ENCODE results near the gene PLA2G12A. TPM values are rescaled to one million over a fixed set of nuclear protein-coding genes. Genes with fewer than 3 reads are reported as not detected.

PLA2G12A gene
- total RNA-seq, 1 experiment from 2014 or later = 30.7 TPM

- DNase-seq (ENCODE audit: low spot score) = peak; percentile 58
Measured at GRCh38 chr4:109729117-109729717, 653 bp downstream of the PLA2G12A start.

DNA sequence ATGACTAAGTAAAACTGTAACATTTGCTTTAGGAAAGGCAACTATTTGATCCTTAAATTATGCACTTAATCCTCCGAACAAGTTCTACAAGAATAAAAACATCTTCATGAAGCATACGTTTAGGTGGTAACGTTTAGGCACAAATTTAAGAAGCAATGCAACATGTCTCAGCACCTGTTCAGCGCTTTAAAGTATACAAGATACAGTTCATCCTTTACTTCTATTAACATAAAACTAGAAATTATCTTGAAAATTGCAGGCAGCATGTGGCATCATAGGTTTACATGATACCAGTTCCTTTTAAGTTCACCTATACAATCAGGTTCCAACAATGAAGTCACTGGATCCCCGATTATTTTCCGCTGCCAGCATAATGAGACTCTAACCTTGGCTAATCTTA is 1.5 kb downstream of the PLA2G12A start:
- peak; percentile 38 for DNase-seq (ENCODE audit: low spot score)

DNA sequence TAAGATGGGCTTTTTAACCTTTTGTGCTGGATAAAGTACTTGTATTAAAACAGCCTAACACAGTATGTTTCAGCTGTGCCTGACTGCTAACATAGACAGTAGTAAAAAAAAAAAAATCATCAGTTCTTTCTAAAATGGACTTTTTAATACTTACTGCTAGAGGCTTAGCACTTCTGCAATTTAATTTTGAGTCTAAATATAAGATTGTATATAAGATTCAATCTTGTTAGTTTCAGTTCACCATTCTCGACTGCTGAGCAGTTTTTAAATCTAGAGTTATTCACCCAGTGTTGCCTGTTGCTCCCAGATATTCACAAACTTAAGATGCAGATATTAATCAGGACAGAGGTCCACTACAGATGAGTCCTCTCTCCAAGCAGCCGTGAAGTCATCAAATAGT is 6.8 kb downstream of the PLA2G12A start:
- no peak for DNase-seq (ENCODE audit: low spot score)

DNA sequence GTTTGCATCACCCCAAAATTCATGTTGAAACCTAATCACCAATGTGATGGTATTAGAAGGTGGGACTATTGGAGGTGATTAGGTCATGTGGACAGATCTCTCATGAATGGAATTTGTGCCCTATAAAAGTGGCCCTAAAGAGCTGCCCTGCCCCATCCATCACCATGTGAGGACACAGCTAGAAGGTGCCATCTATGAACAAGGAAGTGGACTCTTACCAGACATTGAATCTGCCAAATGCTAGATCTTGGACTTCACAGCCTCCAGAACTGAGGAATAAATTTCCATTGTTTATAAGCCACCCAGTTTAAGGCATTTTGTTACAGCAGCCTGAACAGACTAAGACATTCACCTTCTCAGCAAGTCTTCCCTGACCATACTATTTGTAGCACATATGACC is 7.5 kb downstream of the PLA2G12A start:
- no peak for DNase-seq (ENCODE audit: low spot score)

GRCh38 chr4:109721033-109721432 is 8.8 kb downstream of the PLA2G12A start:
- no peak for DNase-seq (ENCODE audit: low spot score)

- no peak for DNase-seq (ENCODE audit: low spot score)
Measured at GRCh38 chr4:109719604-109720003, 10.3 kb downstream of the PLA2G12A start.

- DNase-seq (ENCODE audit: low spot score) = no peak
Measured at GRCh38 chr4:109718759-109719158, 11.1 kb downstream of the PLA2G12A start.

DNA sequence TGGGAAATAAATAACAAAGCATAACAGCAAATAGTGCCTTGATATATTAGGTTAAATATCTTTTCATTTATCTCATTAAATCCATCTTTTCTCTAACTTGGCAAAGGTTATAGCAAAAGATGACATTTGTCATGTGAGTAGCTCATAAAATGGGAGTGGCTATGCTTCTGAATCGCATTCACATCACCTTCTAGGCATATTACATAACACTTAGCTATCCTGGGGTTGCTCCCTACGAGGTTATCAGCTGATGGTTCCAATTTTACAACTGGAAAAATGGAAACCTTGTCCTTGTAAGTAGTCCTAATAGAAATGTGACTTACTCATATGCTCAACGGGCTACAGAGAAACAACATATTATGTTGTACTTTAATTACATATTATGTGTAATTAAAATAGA is 16.4 kb downstream of the PLA2G12A start:
- DNase-seq (ENCODE audit: low spot score) = no peak

DNA sequence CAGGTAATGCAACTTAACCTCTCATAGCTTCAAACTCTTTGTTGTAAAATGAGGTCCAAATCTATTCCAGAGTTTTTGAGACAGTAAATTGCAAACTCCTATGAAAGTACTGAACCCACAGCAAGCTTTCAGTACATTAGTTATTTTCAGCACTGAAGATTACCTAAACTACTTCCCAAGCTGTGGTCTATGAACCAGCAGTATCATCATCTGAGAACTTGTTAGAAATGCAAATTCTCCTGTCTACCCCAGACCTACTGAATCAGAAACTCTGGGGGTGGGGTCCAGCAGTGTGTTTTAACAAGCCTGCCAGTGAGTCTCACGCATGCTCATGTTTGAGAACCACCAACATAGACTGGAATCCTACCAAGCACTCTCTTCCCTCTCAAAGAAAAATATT is 20.9 kb downstream of the PLA2G12A start:
- no peak for DNase-seq (ENCODE audit: low spot score)

GRCh38 chr4:109708435-109708834 is 21.4 kb downstream of the PLA2G12A start:
- no peak for DNase-seq (ENCODE audit: low spot score)

- DNase-seq (ENCODE audit: low spot score) = peak; percentile 52
Measured at GRCh38 chr4:109703664-109704361, 26.1 kb downstream of the PLA2G12A start.

DNA sequence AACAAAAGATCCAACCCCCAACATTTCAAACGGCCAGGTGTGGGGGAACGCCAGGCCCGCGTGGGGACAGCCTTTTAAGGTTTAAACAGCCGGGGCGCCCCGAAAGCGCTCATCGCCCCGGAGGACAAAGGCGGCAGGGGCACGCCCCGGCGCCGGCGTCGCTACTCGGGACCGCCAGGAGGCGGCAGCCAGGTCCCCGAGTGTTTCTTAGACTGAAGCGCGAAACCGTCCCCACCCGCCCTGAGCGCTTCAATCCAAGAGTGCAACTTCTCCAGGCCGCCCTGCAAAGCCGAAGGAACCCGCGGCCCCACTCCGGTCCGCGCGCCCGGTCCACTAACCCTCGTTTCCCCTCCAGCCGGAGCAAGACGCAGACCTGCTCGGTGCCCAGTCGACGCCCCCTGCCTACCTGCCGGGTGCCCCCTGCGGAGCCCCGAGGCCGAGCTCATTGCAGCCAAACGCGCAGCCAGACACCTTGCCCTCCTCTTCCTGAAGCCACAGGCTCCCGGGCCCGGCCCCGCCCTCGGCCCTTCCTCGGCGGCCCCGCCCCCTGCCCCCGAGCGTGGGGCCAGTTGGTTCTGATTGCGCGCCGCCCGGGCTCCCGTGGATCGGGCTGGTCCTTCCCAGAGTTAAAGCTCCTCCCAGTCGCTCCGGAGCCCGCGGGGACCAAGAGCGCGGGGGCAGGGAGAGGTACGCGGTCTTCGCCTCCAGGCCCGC is 26.8 kb downstream of the PLA2G12A start, which contains the start of gene CASP6:
Gene CASP6, minus strand, starts transcription at position 496 of the 714 bp plus-strand sequence. Its CDS starts 50 bp downstream, at position 446.
- peak; percentile 87 for DNase-seq (ENCODE audit: low spot score)

- peak; percentile 24 for DNase-seq (ENCODE audit: low spot score)
Measured at GRCh38 chr4:109701566-109702410, 28.1 kb downstream of the PLA2G12A start.

DNA sequence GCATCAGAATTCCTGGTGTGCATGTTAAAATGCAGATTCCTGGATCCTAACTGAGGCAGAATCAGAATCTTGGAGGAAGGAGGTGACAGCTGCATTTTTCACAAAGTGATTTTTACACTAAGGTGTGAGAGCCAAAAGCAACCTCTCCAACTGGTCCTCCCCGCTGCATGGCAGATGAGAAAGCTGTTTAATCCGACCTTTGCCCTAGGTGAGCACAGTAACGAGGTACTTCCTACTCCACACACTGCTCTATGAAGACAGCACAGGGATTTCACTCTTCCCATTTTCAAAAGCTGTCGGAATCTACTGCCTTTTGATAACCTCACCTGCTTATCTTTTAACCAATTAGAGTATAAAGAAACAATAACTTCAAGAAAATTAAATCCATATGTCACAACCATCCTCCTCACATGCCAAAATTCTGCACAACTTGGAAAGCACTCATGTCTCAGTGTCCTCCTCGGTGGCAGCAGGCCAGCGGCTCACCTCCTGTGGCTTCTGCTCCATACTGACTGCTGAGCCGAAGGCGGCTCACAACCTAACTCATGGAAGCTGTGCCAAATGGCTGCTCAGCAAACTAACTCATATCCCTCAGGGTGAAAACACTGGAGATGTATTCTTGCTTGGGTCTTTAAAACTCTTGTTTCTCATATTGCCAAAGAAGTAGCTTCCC is 30.2 kb downstream of the PLA2G12A start:
- no peak for DNase-seq (ENCODE audit: low spot score)

GRCh38 chr4:109698656-109699055 is 31.2 kb downstream of the PLA2G12A start:
- no peak for DNase-seq (ENCODE audit: low spot score)

GRCh38 chr4:109691411-109691920 is 38.4 kb downstream of the PLA2G12A start:
- DNase-seq (ENCODE audit: low spot score) = no peak

DNA sequence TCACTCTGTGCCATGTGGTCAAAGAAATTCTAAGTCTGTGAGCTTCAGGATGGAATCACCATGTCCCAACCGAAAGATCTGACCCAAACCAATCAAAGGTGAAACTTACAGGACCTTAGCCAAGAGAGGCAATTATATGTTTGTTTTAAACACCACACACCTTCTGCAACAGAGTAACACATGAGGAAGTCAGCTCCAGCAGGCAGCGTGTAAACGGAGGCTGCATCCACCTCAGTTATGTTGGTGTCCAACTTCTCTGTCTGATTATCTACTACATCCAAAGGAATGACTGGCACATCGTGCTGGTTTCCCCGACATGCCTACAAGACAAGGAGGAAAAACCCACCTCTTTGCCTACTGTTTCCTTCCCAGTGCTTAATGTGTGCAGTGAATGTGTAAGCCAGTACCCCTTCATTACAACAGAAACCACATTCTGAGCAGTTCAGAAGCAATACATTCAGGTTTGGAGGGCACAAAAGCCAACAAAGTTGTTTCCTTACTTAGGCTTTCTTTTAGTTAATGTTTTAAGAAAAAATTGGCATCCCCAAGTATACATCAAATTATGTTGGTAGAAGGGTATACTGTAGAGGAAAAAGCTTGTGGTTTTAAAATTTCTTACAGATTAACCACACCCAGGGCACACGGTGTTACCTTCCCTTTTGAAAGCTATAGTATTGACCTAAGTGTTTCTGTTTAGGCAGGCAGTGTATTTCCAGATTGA is 39.0 kb downstream of the PLA2G12A start:
- DNase-seq (ENCODE audit: low spot score) = no peak

- DNase-seq (ENCODE audit: low spot score) = no peak
Measured at GRCh38 chr4:109684727-109685126, 45.1 kb downstream of the PLA2G12A start.

DNA sequence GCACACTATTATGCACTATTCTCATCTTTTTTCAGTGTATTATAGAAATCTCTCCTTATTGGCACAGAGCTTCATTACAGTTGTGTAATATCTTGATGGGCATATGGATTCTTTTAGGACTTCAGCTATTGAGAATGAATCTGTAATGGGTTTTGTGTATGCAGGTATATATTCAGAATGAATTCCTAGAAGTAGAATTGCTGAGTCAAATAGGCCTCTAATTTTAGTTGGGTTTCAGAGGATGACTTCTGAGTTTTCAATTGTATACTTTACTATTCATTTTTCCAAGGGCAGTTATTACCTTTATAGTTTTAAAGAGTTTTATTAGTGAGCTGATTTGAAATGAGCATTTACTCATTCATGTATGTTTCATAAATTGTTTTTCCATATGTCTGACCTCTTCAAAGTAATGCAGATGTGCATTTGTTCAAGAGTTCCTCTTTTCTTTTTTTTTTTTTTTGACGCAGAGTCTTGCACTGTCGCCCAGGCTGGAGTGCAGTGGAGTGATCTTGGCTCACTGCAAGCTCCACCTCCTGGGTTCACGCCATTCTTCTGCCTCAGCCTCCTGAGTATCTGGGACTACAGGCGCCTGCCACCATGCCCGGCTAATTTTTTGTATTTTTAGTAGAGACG is 46.1 kb downstream of the PLA2G12A start:
- no peak for DNase-seq (ENCODE audit: low spot score)

DNA sequence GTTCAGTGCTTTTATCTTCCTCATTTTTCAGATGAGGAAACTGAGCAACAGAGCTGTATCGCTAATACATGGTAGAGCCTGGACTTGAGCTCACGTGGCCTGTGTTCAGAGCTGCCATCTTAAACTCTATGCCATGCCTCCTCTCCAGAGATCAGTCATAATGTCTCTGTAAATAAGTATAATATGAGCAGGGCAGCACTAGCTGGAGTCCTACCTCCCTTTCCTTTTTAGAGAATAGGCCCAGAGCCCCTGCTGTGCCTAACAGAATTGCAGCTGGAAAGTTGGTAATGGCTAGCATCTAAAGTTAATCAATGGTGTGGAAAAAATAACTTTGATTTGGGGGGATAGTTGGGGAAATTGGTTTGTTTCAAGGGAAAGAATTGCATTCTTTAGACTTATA is 47.0 kb downstream of the PLA2G12A start:
- no peak for DNase-seq (ENCODE audit: low spot score)
